ENCODE measurements around the gene NPIPA1. TPM values are rescaled to one million over a fixed set of nuclear protein-coding genes. Genes with fewer than 3 reads are reported as not detected.

Gene NPIPA1
- total and polyA plus RNA-seq, 11 donors, result 24.7 to 65.3 (median 40.7) TPM

MicroRNAs within 50 kb of the gene (microRNA counts, 767-probe panel; counts per million panel counts)
- microRNA hsa-miR-3180-3p (0 to 71.6 counts per million in 2 donors), microRNA hsa-miR-3180-5p (0 to 71.6 counts per million in 2 donors)

Small RNAs within 50 kb of the gene (microRNA-seq; reads per million reads assigned to microRNA genes)
- 0 reads per million in 4 donors for gene MIR3180-1
- 0 reads per million in 4 donors for gene MIR3670-1
- gene MIR6511A1, result 0 reads per million in 4 donors
- 0 reads per million in 4 donors for gene MIR6770-1

Other genes with a start within 250 kb of the NPIPA1 start
- not detected for gene PLA2G10, start 243.1 kb upstream of the NPIPA1 start, total RNA-seq
- not detected for gene PLA2G10, start 243.1 kb upstream of the NPIPA1 start, polyA plus RNA-seq
- 1 to 10 TPM in 2 of 9 donors, under 1 TPM in 3, not detected in 4; 0.47 to 2.2 (median 0.70) TPM for gene NPIPA3, start 234.0 kb upstream of the NPIPA1 start, total RNA-seq
- gene NPIPA3, start 234.0 kb upstream of the NPIPA1 start, polyA plus RNA-seq, result 1 to 10 TPM in 1 of 2 donors, not detected in 1; 4.0 TPM
- 1 to 10 TPM in 5 of 9 donors, under 1 TPM in 1, not detected in 3; 0.47 to 3.3 (median 1.9) TPM for gene NPIPA2, start 194.9 kb upstream of the NPIPA1 start, total RNA-seq
- gene NPIPA2, start 194.9 kb upstream of the NPIPA1 start, polyA plus RNA-seq, result 1 to 10 TPM in 1 of 2 donors, under 1 TPM in 1; 0.83 to 1.2 TPM
- gene NOMO1, start 103.7 kb upstream of the NPIPA1 start, total RNA-seq, result 100 to 1,000 TPM in 4 of 9 donors, 10 to 100 TPM in 5; 70.6 to 180 (median 97.3) TPM
- gene NOMO1, start 103.7 kb upstream of the NPIPA1 start, polyA plus RNA-seq, result 10 to 100 TPM; 30.7 to 93.4 TPM
- 10 to 100 TPM; 43.4 to 80.0 (median 74.5) TPM for gene PDXDC1, start 37.6 kb downstream of the NPIPA1 start, total RNA-seq
- 10 to 100 TPM; 19.9 to 68.9 TPM for gene PDXDC1, start 37.6 kb downstream of the NPIPA1 start, polyA plus RNA-seq
- 10 to 100 TPM; 14.8 to 52.0 (median 29.8) TPM for gene NTAN1, start 118.6 kb downstream of the NPIPA1 start, total RNA-seq
- 10 to 100 TPM; 29.2 to 31.9 TPM for gene NTAN1, start 118.6 kb downstream of the NPIPA1 start, polyA plus RNA-seq
- gene RRN3, start 156.8 kb downstream of the NPIPA1 start, total RNA-seq, result 10 to 100 TPM; 16.4 to 28.5 (median 19.2) TPM
- 10 to 100 TPM in 1 of 2 donors, 1 to 10 TPM in 1; 7.9 to 17.6 TPM for gene RRN3, start 156.8 kb downstream of the NPIPA1 start, polyA plus RNA-seq

Measured in heart left ventricle (tissue), 11 donors.